OCI-LY7 (cell line): Measurements from ENCODE around the gene TXLNG. TPM values are rescaled to one million over a fixed set of nuclear protein-coding genes. Genes with fewer than 3 reads are reported as not detected.

Experiments
- BruUV-seq: library from RNA; stranded (reverse); fragments of 400-500 nt; replicated peaks from 2 replicates; lab custom pipeline; 2021; lab: Mats Ljungman, UMichigan
- CTCF ChIA-PET: fragments of 300-600 bp; sonication (Branson Sonifier 250); formaldehyde crosslinking; loops from one replicate; lab custom pipeline; 2022; ENCODE audit warnings: antibody characterized with exemption; ENCODE audit not compliant: unreplicated experiment; lab: Charles Lee
- POLR2A ChIA-PET: fragments of 300-600 bp; sonication (Branson Sonifier 250); formaldehyde crosslinking; loops from one replicate; lab custom pipeline; 2022; ENCODE audit warnings: antibody characterized with exemption; lab: Charles Lee
- DNase-seq: peaks from one replicate; pipeline ENCODE4 v3.0.0-alpha.2; 2015; ENCODE audit warnings: low spot score
- H2AFZ ChIP-seq: fragments of 200-600 bp; sonication (generic), shearing (Covaris generic); 2 replicates; pipeline ENCODE4 v1.6.1; 2014; ENCODE audit warnings: mild to moderate bottlenecking, antibody characterized with exemption, low read length, moderate library complexity
- H3K27ac ChIP-seq: fragments of 200-600 bp; sonication (generic); 2 replicates; pipeline ENCODE4 v1.5.1; 2014; ENCODE audit warnings: mixed run types, low read depth, mild to moderate bottlenecking, moderate library complexity, low read length, inconsistent platforms; ENCODE audit not compliant: poor library complexity, severe bottlenecking
- H3K36me3 ChIP-seq: fragments of 200-600 bp; sonication (generic); 2 replicates; pipeline ENCODE4 v1.6.1; 2014; ENCODE audit warnings: mild to moderate bottlenecking, antibody characterized with exemption, low read length, moderate library complexity, mixed read lengths; ENCODE audit not compliant: insufficient read depth
- H3K4me1 ChIP-seq: fragments of 200-600 bp; sonication (generic); 2 replicates; pipeline ENCODE4 v1.5.1; 2014; ENCODE audit warnings: mild to moderate bottlenecking, low read length; ENCODE audit not compliant: insufficient read depth, poor library complexity, severe bottlenecking
- H3K4me2 ChIP-seq: fragments of 200-600 bp; sonication (generic); 2 replicates; pipeline ENCODE4 v1.6.1; 2014; ENCODE audit warnings: mild to moderate bottlenecking, low read length
- H3K4me3 ChIP-seq: fragments of 200-600 bp; sonication (generic); 2 replicates; pipeline ENCODE4 v1.5.1; 2014; ENCODE audit warnings: mild to moderate bottlenecking, low read depth, low read length; ENCODE audit not compliant: poor library complexity, severe bottlenecking
- H3K79me2 ChIP-seq: fragments of 200-600 bp; sonication (generic); 2 replicates; pipeline ENCODE4 v1.6.1; 2016; ENCODE audit warnings: low read depth, mild to moderate bottlenecking, low read length, moderate library complexity, mixed read lengths; ENCODE audit not compliant: insufficient read depth
- H3K9me2 ChIP-seq: fragments of 200-600 bp; sonication (generic); 2 replicates; pipeline ENCODE4 v1.6.1; 2016; ENCODE audit warnings: mild to moderate bottlenecking, low read length, mixed read lengths; ENCODE audit not compliant: insufficient read depth
- H3K9me3 ChIP-seq: fragments of 200-600 bp; sonication (generic); 2 replicates; pipeline ENCODE4 v1.6.1; 2014; ENCODE audit warnings: mild to moderate bottlenecking, mixed run types, low read length, mixed read lengths
- H4K20me1 ChIP-seq: fragments of 200-600 bp; sonication (generic); 2 replicates; pipeline ENCODE4 v1.6.1; 2014; ENCODE audit warnings: mild to moderate bottlenecking, antibody characterized with exemption, low read length, moderate library complexity, mixed read lengths; ENCODE audit not compliant: insufficient read depth
- EZH2phosphoT487 ChIP-seq: fragments of 200-600 bp; sonication (generic); IDR thresholded peaks from 2 replicates; pipeline ENCODE4 v1.6.1; 2018; ENCODE audit warnings: low read depth, borderline replicate concordance, mild to moderate bottlenecking, mixed run types, antibody characterized with exemption, low read length, moderate library complexity, mixed read lengths
- intact Hi-C: fragments of 100-400 bp; cut with micrococcal nuclease; formaldehyde crosslinking; loops from one replicate; pipeline ENCODE4 v1.10.0; 2022; ENCODE audit not compliant: unreplicated experiment
- total RNA-seq, 2 experiments: library from RNA; depleted of rRNA in 1 of 2; stranded (reverse); fragments of >200 nt in 1 of 2; shearing (Covaris generic) in 1 of 2; gene quantifications; 2 replicates each; pipeline ENCODE4 v1.2.3, GENCODE V29; 2014 to 2022
- TF ChIP-seq, protein P1 (sequence below): fragments of 200-600 bp; sonication (generic); conservative IDR thresholded peaks from 2 replicates; pipeline ENCODE4 v1.5.1; 2014; ENCODE audit warnings: mild to moderate bottlenecking, antibody characterized with exemption, low read length, moderate library complexity, mixed read lengths

Gene TXLNG
- total RNA-seq, 2 experiments from 2014 or later = 16.9 to 22.0 TPM

DNA sequence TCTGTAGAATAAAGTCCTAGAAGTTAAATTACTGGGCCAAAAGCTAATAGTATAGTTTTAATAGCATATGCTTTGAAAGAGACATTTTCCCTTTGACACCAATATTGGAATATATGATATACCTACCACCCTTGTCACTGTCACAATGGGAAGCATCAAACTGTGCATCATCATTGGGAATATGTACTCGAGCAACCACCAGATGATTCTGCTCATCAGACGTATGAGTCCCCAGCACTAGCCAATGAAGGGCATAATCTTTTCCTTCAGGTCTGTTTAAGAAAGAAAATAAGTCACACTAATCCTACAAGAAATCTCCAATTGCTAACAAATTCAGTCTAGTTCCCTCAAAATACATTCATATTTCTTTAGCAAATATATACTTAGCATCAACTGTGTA lies 76.6 kb downstream of the TXLNG start:
- CTCF ChIA-PET = no interaction called here

DNA sequence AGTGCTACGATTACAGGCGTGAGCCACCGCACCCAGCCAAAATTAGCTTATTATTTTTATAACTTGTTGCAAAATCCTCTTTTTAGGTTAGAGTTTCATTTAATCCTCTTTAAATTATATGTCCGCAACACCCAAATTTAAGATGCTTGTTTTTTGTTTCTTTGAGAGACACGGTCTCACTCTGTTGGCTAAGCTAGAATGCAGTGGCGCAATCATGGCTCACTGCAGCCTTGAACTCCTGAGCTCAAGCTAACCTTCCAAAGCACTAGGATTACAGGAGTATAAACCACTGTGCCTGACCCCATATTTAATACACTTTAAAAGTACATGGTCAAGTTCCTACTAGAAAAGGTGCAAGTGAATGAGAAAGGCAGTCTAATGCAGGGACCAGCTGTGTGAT lies 81.7 kb downstream of the TXLNG start:
- Histone ChIP-seq H3K79me2 (peaks cover 67% of the 10 kb centered on the region), H3K4me1 (peaks cover 38% of the 10 kb centered on the region), H3K9me2 (no peaks in the 10 kb centered on the region), H3K36me3 (peaks cover 57% of the 10 kb centered on the region), H3K27ac (no peak overlapping the region), H3K4me2 (peak overlapping the region; percentile 82), H3K9me3 (no peaks in the 10 kb centered on the region), H3K4me3 (peak overlapping the region; percentile 80), H2AFZ (no peak overlapping the region), H4K20me1 (peaks cover 23% of the 10 kb centered on the region)
- TF ChIP-seq EZH2phosphoT487 = no peak
- TF ChIP-seq, protein P1, sequence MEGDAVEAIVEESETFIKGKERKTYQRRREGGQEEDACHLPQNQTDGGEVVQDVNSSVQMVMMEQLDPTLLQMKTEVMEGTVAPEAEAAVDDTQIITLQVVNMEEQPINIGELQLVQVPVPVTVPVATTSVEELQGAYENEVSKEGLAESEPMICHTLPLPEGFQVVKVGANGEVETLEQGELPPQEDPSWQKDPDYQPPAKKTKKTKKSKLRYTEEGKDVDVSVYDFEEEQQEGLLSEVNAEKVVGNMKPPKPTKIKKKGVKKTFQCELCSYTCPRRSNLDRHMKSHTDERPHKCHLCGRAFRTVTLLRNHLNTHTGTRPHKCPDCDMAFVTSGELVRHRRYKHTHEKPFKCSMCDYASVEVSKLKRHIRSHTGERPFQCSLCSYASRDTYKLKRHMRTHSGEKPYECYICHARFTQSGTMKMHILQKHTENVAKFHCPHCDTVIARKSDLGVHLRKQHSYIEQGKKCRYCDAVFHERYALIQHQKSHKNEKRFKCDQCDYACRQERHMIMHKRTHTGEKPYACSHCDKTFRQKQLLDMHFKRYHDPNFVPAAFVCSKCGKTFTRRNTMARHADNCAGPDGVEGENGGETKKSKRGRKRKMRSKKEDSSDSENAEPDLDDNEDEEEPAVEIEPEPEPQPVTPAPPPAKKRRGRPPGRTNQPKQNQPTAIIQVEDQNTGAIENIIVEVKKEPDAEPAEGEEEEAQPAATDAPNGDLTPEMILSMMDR = no peak
- POLR2A ChIA-PET = interaction anchor here (1.8 kb wide), 1 partner anchor 14 kb away, joined by 4 read pairs; no protein-coding TSS in a partner anchor
- CTCF ChIA-PET = no interaction called here
- intact Hi-C loops = no loop called here
- DNase-seq = no peak
- BruUV-seq = no TSS peak

More for the DNA sequence above, 76.6 kb downstream of the TXLNG start:
- no peak overlapping the region for H3K4me3 ChIP-seq
- peaks cover 9% of the 10 kb centered on the region for H3K4me1 ChIP-seq
- intact Hi-C loops = no loop called here
- H3K79me2 ChIP-seq = peaks cover 100% of the 10 kb centered on the region
- H3K9me2 ChIP-seq = no peaks in the 10 kb centered on the region
- no TSS peak for BruUV-seq
- H3K27ac ChIP-seq = no peak overlapping the region
- H2AFZ ChIP-seq = no peak overlapping the region
- peaks cover 7% of the 10 kb centered on the region; the same call in 1 of the 2 replicates for H4K20me1 ChIP-seq
- no peak for DNase-seq
- no peaks in the 10 kb centered on the region for H3K9me3 ChIP-seq
- no peak for TF ChIP-seq EZH2phosphoT487
- TF ChIP-seq, protein P1 = no peak
- peaks cover 90% of the 10 kb centered on the region for H3K36me3 ChIP-seq
- POLR2A ChIA-PET = no interaction called here
- H3K4me2 ChIP-seq = no peak overlapping the region

DNA sequence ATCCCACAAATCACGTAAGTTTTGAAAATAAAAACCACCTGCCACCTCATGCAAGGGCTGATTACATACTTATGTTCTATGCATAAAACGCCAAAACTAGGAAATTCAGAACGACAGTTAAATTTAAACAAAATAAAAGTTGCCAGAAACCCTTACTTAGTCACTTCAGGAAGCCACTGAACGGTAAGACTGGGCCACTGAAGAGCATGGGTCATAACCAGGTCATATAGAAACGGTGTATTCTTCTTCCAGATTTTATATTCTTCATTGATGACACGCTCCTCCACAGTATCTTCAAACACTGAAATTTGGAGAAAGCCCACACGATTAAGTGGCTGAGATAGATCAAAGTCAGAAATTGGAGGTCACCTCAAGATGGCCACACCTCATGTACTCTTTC lies 82.7 kb downstream of the TXLNG start:
- POLR2A ChIA-PET = interaction anchor here (1.8 kb wide), 1 partner anchor 13 kb away, joined by 4 read pairs; no protein-coding TSS in a partner anchor
- no peak for DNase-seq
- no peak for TF ChIP-seq EZH2phosphoT487
- TF ChIP-seq, protein P1 = no peak
- Histone ChIP-seq H3K9me2 (no peaks in the 10 kb centered on the region), H3K4me2 (peak overlapping the region; percentile 82), H2AFZ (no peak overlapping the region), H3K4me1 (peaks cover 48% of the 10 kb centered on the region), H3K36me3 (peaks cover 48% of the 10 kb centered on the region), H3K79me2 (peaks cover 57% of the 10 kb centered on the region), H3K27ac (no peak overlapping the region), H3K9me3 (no peaks in the 10 kb centered on the region), H3K4me3 (peak overlapping the region; percentile 80), H4K20me1 (peaks cover 23% of the 10 kb centered on the region)
- intact Hi-C loops = no loop called here
- no TSS peak for BruUV-seq
- CTCF ChIA-PET = no interaction called here
